DND-41 (cell line): Measurements from ENCODE around the gene SPATA6.

Experiments
- EZH2 ChIP-seq: IDR thresholded peaks from 3 replicates; pipeline ENCODE4 v1.6.1; 2012; ENCODE audit warnings: borderline replicate concordance, low read depth, mild to moderate bottlenecking, moderate library complexity, low read length, inconsistent platforms; ENCODE audit not compliant: severe bottlenecking
- TF ChIP-seq, protein P1 (sequence below): IDR thresholded peaks from 2 replicates; pipeline ENCODE4 v1.5.1; 2012; ENCODE audit warnings: borderline replicate concordance, low read length, moderate library complexity, mild to moderate bottlenecking; ENCODE audit not compliant: poor library complexity, severe bottlenecking; ENCODE audit errors: extremely low read depth

DNA sequence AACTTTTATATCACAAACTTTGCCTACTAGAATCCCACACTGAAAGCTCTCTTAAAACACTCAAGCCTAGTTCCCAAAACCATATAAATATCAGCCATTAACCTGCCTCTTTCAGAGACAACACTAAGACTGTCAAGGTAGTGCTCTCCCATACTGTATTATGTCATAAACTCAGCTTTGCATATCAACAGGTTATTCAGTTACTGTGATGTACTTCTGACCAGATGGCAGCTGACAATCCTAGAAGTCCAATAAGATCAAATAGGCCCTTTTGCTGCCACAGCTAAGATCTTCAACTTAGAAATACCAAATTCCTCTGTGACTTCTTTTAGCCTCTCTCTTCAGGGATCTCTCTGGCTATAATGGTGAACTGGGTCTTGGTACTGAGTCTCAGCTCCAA is 97.2 kb downstream of the SPATA6 start:
- TF ChIP-seq, protein P1, sequence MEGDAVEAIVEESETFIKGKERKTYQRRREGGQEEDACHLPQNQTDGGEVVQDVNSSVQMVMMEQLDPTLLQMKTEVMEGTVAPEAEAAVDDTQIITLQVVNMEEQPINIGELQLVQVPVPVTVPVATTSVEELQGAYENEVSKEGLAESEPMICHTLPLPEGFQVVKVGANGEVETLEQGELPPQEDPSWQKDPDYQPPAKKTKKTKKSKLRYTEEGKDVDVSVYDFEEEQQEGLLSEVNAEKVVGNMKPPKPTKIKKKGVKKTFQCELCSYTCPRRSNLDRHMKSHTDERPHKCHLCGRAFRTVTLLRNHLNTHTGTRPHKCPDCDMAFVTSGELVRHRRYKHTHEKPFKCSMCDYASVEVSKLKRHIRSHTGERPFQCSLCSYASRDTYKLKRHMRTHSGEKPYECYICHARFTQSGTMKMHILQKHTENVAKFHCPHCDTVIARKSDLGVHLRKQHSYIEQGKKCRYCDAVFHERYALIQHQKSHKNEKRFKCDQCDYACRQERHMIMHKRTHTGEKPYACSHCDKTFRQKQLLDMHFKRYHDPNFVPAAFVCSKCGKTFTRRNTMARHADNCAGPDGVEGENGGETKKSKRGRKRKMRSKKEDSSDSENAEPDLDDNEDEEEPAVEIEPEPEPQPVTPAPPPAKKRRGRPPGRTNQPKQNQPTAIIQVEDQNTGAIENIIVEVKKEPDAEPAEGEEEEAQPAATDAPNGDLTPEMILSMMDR: no peak
- no peak for TF ChIP-seq EZH2
